Ishikawa (cell line): ENCODE data around the gene SRSF6.

ENCODE experiments used
- CEBPB ChIP-seq: IDR thresholded peaks from 2 replicates; pipeline ENCODE4 v1.6.1; 2012
- CREB1 ChIP-seq: IDR thresholded peaks from 2 replicates; pipeline ENCODE4 v1.6.1; 2012; ENCODE audit warnings: low read depth
- EGR1 ChIP-seq: IDR thresholded peaks from 2 replicates; pipeline ENCODE4 v1.6.1; 2012
- EP300 ChIP-seq: IDR thresholded peaks from 2 replicates; pipeline ENCODE4 v1.6.1; 2012; ENCODE audit warnings: borderline replicate concordance
- FOXM1 ChIP-seq: IDR thresholded peaks from 2 replicates; pipeline ENCODE4 v1.6.1; 2012; ENCODE audit warnings: low read depth, borderline replicate concordance
- MAX ChIP-seq: IDR thresholded peaks from 2 replicates; pipeline ENCODE4 v1.6.1; 2012
- NFIC ChIP-seq: IDR thresholded peaks from 2 replicates; pipeline ENCODE4 v1.6.1; 2012
- RAD21 ChIP-seq: IDR thresholded peaks from 2 replicates; pipeline ENCODE4 v1.6.1; 2012; ENCODE audit warnings: low read depth
- REST ChIP-seq: IDR thresholded peaks from 2 replicates; pipeline ENCODE4 v1.6.1; 2012; ENCODE audit warnings: low read depth, mild to moderate bottlenecking
- TAF1 ChIP-seq: IDR thresholded peaks from 2 replicates; pipeline ENCODE4 v1.6.1; 2012; ENCODE audit warnings: low read depth, mild to moderate bottlenecking
- TCF12 ChIP-seq: IDR thresholded peaks from 2 replicates; pipeline ENCODE4 v1.6.1; 2012; ENCODE audit warnings: low read depth
- TEAD4 ChIP-seq: IDR thresholded peaks from 2 replicates; pipeline ENCODE4 v1.6.1; 2012
- USF1 ChIP-seq: IDR thresholded peaks from 2 replicates; pipeline ENCODE4 v1.6.1; 2012
- YY1 ChIP-seq: IDR thresholded peaks from 2 replicates; pipeline ENCODE4 v1.6.1; 2012; ENCODE audit warnings: low read depth
- ZBTB7A ChIP-seq: IDR thresholded peaks from 2 replicates; pipeline ENCODE4 v1.6.1; 2012; ENCODE audit warnings: low read depth

Gene SRSF6

GRCh38 chr20:43416591-43417228 lies 41.0 kb upstream of the SRSF6 start:
- no peak for TF ChIP-seq TAF1
- TF ChIP-seq FOXM1, result no peak
- TF ChIP-seq EGR1, result no peak
- TF ChIP-seq REST, result no peak
- no peak for TF ChIP-seq CREB1
- no peak for TF ChIP-seq YY1
- no peak for TF ChIP-seq ZBTB7A
- no peak for TF ChIP-seq RAD21
- no peak for TF ChIP-seq TEAD4
- no peak for TF ChIP-seq MAX
- no peak for TF ChIP-seq EP300

- TF ChIP-seq NFIC (no peak), CREB1 (no peak), FOXM1 (no peak), RAD21 (no peak), TAF1 (no peak), USF1 (no peak), REST (no peak), ZBTB7A (no peak), CEBPB (no peak)
These were observed 37.5 kb upstream of the SRSF6 start for GRCh38 chr20:43420192-43420591.

GRCh38 chr20:43426172-43426571 lies 31.5 kb upstream of the SRSF6 start:
- no peak for TF ChIP-seq EGR1
- no peak for TF ChIP-seq YY1
- no peak for TF ChIP-seq TAF1
- TF ChIP-seq USF1, result no peak
- no peak for TF ChIP-seq TEAD4
- no peak for TF ChIP-seq ZBTB7A
- no peak for TF ChIP-seq FOXM1
- TF ChIP-seq REST, result no peak
- no peak for TF ChIP-seq CEBPB
- no peak for TF ChIP-seq CREB1
- TF ChIP-seq NFIC, result no peak
- TF ChIP-seq EP300, result no peak
- TF ChIP-seq MAX, result no peak
- no peak for TF ChIP-seq TCF12
- no peak for TF ChIP-seq RAD21

- TF ChIP-seq TCF12 (no peak), ZBTB7A (no peak), EGR1 (no peak), REST (no peak), EP300 (no peak), CREB1 (no peak), TEAD4 (no peak), USF1 (no peak), RAD21 (no peak), CEBPB (no peak), TAF1 (no peak), MAX (no peak), YY1 (no peak), FOXM1 (no peak)
These were observed 27.2 kb upstream of the SRSF6 start for GRCh38 chr20:43430265-43431133.
